Thyroid gland (tissue), 4 donors: Measurements from ENCODE around the gene EHD3.

Experiments used
- POLR2A ChIP-seq, 2 donors: fragments of 450-650 bp; IDR thresholded peaks; one replicate each; pipeline ENCODE4 v1.6.1; 2017; ENCODE audit warnings: antibody characterized with exemption in 2 of 2, mild to moderate bottlenecking in 2 of 2, moderate library complexity in 1 of 2
- TF ChIP-seq, protein P1 (sequence below), 6 experiments: fragments of 200-600 bp in 3 of 6; fragments of 450-650 bp in 3 of 6; sonication (generic) in 3 of 6; IDR thresholded peaks; one replicate each; pipeline ENCODE4 v1.5.1; 2016 to 2019; ENCODE audit warnings: antibody characterized with exemption in 6 of 6, mild to moderate bottlenecking in 2 of 6, inconsistent platforms in 1 of 6, moderate library complexity in 1 of 6

DNA sequence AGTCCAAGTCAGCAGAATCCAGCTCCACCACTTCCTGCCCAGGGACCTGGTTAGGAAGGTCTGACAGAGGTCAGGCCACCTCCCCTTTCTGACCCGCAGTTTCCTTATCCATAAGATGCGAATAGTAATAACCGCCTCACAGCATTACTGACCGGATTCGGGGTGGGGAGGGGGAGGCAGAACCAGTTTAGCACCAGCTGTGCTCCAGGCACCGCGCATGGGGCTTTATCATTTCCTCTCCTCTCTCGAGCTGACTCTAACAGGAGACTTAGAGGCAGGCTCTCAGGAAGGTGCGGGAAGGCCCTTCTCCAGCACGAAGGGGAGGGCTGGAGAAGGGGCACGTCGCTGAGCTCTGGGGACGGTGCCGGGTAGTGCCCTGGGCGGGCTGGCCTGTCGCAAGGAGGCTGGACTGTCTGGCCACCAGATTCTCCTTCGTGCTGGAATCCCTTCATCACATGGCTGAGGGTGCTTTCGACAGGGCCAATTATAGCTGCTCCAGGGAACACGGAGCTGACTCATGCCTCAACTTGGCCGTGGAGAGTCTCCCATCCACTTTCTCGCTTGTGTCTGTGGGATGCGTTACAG lies 5.7 kb downstream of the EHD3 start:
- TF ChIP-seq, protein P1, sequence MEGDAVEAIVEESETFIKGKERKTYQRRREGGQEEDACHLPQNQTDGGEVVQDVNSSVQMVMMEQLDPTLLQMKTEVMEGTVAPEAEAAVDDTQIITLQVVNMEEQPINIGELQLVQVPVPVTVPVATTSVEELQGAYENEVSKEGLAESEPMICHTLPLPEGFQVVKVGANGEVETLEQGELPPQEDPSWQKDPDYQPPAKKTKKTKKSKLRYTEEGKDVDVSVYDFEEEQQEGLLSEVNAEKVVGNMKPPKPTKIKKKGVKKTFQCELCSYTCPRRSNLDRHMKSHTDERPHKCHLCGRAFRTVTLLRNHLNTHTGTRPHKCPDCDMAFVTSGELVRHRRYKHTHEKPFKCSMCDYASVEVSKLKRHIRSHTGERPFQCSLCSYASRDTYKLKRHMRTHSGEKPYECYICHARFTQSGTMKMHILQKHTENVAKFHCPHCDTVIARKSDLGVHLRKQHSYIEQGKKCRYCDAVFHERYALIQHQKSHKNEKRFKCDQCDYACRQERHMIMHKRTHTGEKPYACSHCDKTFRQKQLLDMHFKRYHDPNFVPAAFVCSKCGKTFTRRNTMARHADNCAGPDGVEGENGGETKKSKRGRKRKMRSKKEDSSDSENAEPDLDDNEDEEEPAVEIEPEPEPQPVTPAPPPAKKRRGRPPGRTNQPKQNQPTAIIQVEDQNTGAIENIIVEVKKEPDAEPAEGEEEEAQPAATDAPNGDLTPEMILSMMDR (IDR thresholded peaks at IDR 0.05), result no peak
- no peak for TF ChIP-seq POLR2A (IDR thresholded peaks at IDR 0.05)
